ENCODE measurements around the gene TRABD2B.

TRABD2B gene

DNA sequence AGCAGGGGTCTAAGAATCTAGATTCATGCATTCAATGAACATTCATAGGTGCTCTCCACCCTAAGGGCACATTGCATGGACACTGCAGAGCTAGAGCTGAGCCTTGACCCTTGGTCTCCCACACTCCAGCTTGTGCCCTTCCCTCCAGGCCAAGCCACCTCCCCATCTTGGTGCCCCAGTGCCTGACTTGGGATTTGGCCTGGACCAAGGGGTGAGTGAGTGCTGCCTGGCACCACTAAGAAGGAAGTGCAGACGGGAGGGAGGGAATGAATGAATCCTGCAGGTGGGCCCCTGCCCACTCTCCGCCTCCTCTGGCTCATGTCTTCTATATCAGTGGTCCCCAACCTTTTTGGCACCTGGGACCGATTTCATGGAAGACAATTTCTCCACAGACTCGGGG lies 146.7 kb downstream of the TRABD2B start:
- TF ChIP-seq, protein P1, sequence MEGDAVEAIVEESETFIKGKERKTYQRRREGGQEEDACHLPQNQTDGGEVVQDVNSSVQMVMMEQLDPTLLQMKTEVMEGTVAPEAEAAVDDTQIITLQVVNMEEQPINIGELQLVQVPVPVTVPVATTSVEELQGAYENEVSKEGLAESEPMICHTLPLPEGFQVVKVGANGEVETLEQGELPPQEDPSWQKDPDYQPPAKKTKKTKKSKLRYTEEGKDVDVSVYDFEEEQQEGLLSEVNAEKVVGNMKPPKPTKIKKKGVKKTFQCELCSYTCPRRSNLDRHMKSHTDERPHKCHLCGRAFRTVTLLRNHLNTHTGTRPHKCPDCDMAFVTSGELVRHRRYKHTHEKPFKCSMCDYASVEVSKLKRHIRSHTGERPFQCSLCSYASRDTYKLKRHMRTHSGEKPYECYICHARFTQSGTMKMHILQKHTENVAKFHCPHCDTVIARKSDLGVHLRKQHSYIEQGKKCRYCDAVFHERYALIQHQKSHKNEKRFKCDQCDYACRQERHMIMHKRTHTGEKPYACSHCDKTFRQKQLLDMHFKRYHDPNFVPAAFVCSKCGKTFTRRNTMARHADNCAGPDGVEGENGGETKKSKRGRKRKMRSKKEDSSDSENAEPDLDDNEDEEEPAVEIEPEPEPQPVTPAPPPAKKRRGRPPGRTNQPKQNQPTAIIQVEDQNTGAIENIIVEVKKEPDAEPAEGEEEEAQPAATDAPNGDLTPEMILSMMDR (IDR thresholded peaks at IDR 0.05; ENCODE audit: control extremely low read depth, extremely low read depth, low read depth, missing control alignments) = no peak
- ChIA-PET CTCF (interaction anchor here (1.9 kb wide), 1 partner anchor 8 kb away, joined by 6 read pairs; no protein-coding TSS in a partner anchor), POLR2A (no interaction called here)
- no peak for DNase-seq (ENCODE audit: extremely low spot score)

DNA sequence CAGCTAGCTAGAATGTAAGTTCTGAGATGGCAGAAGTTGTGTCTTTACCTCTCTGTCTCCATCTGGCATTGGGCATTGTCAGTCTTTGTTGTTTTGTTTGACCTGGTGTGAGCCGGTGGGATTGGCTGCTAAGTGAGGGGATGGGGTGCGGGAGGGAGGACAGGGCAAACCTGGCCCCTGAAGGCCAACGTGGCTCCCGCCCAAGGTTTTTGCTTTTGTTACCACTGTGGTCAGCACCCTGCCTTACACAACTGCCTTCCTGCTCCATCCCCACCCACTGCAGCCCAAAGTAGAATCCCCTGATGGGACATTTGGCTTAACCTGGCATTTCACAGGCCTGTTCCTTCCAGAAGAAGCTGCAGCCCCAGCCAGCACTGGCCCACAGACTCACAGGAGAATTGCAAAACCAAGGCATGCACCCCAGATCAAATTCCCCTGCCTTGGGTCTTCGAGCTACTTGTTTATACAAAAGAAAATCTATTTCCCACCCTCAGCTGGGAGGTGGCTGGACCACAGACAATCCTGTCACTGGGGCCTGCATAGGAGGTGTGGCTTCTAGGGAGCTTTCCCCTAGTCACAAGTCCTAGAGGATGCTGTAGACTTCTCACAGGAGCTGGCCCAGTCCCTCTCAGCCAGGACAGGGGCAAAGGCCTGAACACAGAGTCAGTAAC lies 147.5 kb downstream of the TRABD2B start:
- ChIA-PET POLR2A (no interaction called here), CTCF (no interaction called here)
- TF ChIP-seq, protein P1 (IDR thresholded peaks at IDR 0.05; ENCODE audit: control extremely low read depth, extremely low read depth, low read depth, missing control alignments) = no peak
- DNase-seq (ENCODE audit: extremely low spot score) = no peak

DNA sequence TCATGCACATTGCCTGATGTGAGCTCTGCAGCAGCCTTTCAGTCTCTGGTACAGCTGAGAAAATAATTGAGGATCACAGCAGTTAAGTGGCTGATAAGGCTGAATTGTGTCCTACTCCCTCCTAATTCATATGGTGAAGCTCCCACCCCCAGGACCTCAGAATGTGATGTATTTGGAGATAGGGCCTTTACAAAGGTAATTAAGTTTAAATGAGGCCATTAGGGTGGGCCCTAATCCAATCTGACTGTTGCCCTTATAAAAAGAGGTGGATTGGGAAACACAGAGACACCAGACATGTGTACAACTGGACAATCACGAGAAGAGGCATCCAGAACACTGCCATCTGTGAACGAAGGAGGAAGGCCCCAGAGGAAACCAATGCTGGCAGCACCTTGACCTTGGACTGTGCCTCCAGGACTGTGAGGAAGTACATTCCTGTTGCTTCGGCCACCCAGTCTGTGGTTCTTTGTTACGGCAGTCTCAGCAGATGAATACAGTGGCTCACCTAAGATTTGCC lies 148.1 kb downstream of the TRABD2B start:
- ChIA-PET POLR2A (no interaction called here), CTCF (no interaction called here)
- TF ChIP-seq, protein P1 (IDR thresholded peaks at IDR 0.05; ENCODE audit: control extremely low read depth, extremely low read depth, low read depth, missing control alignments) = no peak
- DNase-seq (ENCODE audit: extremely low spot score) = no peak

DNA sequence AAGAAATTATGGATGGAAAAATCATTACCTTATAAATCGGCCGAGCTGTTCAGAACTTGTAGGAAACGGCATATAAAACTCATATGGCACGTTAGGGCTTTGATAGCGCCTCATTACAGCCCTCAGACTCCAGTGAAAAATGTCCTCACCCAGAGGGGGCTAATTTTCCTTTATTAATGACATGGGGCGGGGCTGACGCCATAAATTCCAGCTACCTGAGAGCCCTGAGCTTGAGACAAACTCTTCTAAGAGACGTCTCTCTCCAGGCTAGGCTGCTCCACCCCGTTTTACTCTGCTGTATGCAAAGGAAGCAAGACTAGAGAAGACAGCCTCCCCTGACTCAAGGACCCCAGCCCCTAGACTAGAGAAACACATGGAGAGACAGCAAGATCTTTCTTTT lies 149.4 kb downstream of the TRABD2B start:
- TF ChIP-seq, protein P1 (IDR thresholded peaks at IDR 0.05; ENCODE audit: control extremely low read depth, extremely low read depth, low read depth, missing control alignments) = no peak
- CTCF ChIA-PET = no interaction called here
- POLR2A ChIA-PET = no interaction called here
- no peak for DNase-seq (ENCODE audit: extremely low spot score)

DNA sequence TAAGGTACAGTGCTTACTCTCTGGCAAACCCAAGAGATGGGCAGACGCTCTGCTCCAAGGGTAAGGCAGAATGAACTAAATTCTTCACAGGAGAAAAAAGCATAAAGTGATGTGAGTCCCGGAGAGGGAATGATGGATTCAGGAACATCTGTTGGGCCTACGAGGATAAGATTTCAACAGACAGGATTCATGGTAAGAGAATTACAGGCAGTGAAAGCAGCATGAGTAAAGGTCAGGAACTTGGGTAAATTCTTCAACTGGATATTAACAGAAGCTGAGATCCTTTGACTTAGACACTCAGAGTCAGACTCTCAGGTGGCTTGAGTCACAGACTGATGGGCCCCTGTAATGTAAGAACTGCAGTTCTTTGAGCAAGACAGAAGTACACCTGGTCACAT lies 152.6 kb downstream of the TRABD2B start:
- POLR2A ChIA-PET = no interaction called here

DNA sequence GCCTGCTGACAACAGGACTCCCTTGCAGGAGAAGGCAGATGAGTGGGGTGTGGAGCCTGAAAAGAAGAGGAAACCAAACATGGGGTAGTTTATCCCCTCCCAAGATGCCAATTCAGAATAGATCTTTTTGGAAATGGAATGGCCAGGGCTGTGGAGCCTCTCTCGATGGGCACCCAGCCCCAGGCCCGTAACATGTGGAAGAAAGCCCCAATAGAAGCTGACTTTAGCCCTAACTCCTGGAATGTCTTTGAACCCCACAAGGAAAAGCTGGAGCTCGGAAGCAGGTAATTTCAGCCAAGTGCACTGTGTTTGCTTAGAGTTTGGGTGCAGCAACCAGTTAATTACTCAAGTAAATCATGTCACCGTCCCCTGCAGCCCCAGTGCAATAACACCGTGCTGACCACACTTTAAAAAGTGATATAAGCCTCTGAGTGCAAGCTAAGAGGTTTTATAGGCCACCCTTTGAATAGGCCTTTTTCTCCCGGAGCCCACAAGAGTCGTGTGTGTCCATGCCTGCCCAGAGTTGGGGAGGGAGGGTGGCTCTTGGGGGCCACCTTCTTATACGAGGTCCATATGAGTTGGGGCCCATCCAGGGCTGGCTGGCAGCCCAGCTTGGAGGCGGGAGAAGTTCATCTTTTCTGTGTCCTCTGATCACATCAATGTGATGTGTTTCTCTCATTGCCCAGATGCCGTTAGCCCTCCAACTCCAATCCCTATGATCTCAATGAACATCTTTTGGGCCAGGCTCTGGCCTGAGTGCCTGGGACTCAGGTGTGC lies 153.2 kb downstream of the TRABD2B start:
- TF ChIP-seq, protein P1 (IDR thresholded peaks at IDR 0.05; ENCODE audit: control extremely low read depth, extremely low read depth, low read depth, missing control alignments) = no peak
- ChIA-PET CTCF (no interaction called here), POLR2A (no interaction called here)
- no peak for DNase-seq (ENCODE audit: extremely low spot score)

More for the DNA sequence above, 152.6 kb downstream of the TRABD2B start:
- CTCF ChIA-PET = no interaction called here
- no peak for DNase-seq (ENCODE audit: extremely low spot score)
- TF ChIP-seq, protein P1 (IDR thresholded peaks at IDR 0.05; ENCODE audit: control extremely low read depth, extremely low read depth, low read depth, missing control alignments) = no peak

Data from GM10248 (cell line).